KMS-11 (cell line): ENCODE measurements around the gene PRKCD.
A peak's percentile ranks its signal among the peaks of the same experiment; 100 is the strongest.

Experiments
- H2AFZ ChIP-seq: fragments of 200-600 bp; sonication (generic); 2 replicates; pipeline ENCODE4 v1.6.1; 2016; ENCODE audit warnings: antibody characterized with exemption, mixed run types, low read depth
- H3K27ac ChIP-seq: fragments of 200-600 bp; sonication (generic); 2 replicates; pipeline ENCODE4 v1.6.1; 2016; ENCODE audit warnings: mild to moderate bottlenecking, mixed run types
- H3K27me3 ChIP-seq: fragments of 200-600 bp; sonication (generic); 2 replicates; pipeline ENCODE4 v1.6.1; 2017; ENCODE audit warnings: mild to moderate bottlenecking, low read depth, mixed run types, moderate library complexity; ENCODE audit not compliant: insufficient read depth
- H3K36me3 ChIP-seq: fragments of 200-600 bp; sonication (generic); 2 replicates; pipeline ENCODE4 v1.6.1; 2017; ENCODE audit warnings: mild to moderate bottlenecking, mixed run types; ENCODE audit not compliant: insufficient read depth
- H3K4me1 ChIP-seq: fragments of 200-600 bp; sonication (generic); 2 replicates; pipeline ENCODE4 v1.6.1; 2016; ENCODE audit warnings: mild to moderate bottlenecking, low read depth, mixed run types; ENCODE audit not compliant: poor library complexity, severe bottlenecking
- H3K4me2 ChIP-seq: fragments of 200-600 bp; sonication (generic); 2 replicates; pipeline ENCODE4 v1.7.0; 2016; ENCODE audit warnings: mild to moderate bottlenecking, mixed run types
- H3K4me3 ChIP-seq: fragments of 200-600 bp; sonication (generic); IDR thresholded peaks from 2 replicates; pipeline ENCODE4 v1.6.1; 2017; ENCODE audit warnings: low read depth, low read length, mixed read lengths; ENCODE audit not compliant: insufficient read depth
- H3K79me2 ChIP-seq: fragments of 200-600 bp; sonication (generic); 2 replicates; pipeline ENCODE4 v1.6.1; 2016; ENCODE audit warnings: low read depth, mixed run types; ENCODE audit not compliant: insufficient read depth
- H3K9ac ChIP-seq: fragments of 200-600 bp; sonication (generic); 2 replicates; pipeline ENCODE4 v1.6.1; 2016; ENCODE audit warnings: mild to moderate bottlenecking, mixed run types
- H4K20me1 ChIP-seq: fragments of 200-600 bp; sonication (generic); 2 replicates; pipeline ENCODE4 v1.6.1; 2016; ENCODE audit warnings: mild to moderate bottlenecking, mixed run types; ENCODE audit not compliant: insufficient read depth
- TF ChIP-seq, protein P1 (sequence below): fragments of 200-600 bp; sonication (generic); conservative IDR thresholded peaks from 2 replicates; pipeline ENCODE4 v1.6.1; 2017; ENCODE audit warnings: low read depth, mild to moderate bottlenecking, antibody characterized with exemption, low read length, moderate library complexity, mixed read lengths

PRKCD gene

DNA sequence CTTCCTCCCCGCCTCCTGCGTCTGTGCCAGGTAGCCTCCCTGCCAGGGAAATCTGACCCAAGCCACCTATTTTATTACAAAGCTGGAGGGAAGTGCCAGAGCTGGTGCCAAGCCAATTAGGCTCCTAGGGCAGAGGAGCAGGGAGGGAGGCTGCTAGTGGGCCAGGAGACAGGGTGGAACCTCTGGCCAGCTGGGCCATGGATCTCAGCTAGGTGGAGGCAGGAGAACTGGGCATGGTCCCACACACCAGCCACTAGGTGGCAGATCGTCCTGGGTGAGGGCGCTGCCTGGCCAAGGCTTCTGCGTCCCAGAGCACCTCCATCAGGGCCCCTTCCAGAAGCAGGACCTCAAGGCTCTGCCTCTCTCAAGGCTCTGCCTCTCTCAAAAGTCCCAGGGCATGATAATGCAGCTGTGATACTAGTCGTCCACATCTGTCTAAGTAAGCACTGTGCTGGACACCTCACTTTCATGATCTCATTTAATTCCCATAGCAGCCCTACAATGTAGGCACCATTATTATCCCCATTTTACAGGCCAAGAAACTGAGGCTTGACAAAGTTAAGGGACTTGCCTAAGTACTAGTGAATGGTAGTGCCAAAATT is 26.3 kb upstream of the PRKCD start:
- TF ChIP-seq, protein P1, sequence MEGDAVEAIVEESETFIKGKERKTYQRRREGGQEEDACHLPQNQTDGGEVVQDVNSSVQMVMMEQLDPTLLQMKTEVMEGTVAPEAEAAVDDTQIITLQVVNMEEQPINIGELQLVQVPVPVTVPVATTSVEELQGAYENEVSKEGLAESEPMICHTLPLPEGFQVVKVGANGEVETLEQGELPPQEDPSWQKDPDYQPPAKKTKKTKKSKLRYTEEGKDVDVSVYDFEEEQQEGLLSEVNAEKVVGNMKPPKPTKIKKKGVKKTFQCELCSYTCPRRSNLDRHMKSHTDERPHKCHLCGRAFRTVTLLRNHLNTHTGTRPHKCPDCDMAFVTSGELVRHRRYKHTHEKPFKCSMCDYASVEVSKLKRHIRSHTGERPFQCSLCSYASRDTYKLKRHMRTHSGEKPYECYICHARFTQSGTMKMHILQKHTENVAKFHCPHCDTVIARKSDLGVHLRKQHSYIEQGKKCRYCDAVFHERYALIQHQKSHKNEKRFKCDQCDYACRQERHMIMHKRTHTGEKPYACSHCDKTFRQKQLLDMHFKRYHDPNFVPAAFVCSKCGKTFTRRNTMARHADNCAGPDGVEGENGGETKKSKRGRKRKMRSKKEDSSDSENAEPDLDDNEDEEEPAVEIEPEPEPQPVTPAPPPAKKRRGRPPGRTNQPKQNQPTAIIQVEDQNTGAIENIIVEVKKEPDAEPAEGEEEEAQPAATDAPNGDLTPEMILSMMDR: peak; percentile 72
- Histone ChIP-seq H3K27me3 (no peaks in the 10 kb centered on the region), H3K4me2 (no peak overlapping the region), H3K4me1 (peaks cover 7% of the 10 kb centered on the region), H3K79me2 (peaks cover 4% of the 10 kb centered on the region; the same call in 1 of the 2 replicates), H3K4me3 (no peak overlapping the region), H3K9ac (no peak overlapping the region), H3K36me3 (no peaks in the 10 kb centered on the region), H2AFZ (no peak overlapping the region), H4K20me1 (no peaks in the 10 kb centered on the region), H3K27ac (no peak overlapping the region)

- Histone ChIP-seq H3K4me3 (no peak overlapping the region), H3K4me2 (no peak overlapping the region), H3K36me3 (no peaks in the 10 kb centered on the region), H3K4me1 (peaks cover 3% of the 10 kb centered on the region), H3K79me2 (no peaks in the 10 kb centered on the region), H3K9ac (no peak overlapping the region), H3K27me3 (no peaks in the 10 kb centered on the region), H2AFZ (no peak overlapping the region), H4K20me1 (no peaks in the 10 kb centered on the region), H3K27ac (no peak overlapping the region)
- TF ChIP-seq, protein P1: no peak
These were observed 23.8 kb upstream of the PRKCD start for GRCh38 chr3:53137221-53137620.

DNA sequence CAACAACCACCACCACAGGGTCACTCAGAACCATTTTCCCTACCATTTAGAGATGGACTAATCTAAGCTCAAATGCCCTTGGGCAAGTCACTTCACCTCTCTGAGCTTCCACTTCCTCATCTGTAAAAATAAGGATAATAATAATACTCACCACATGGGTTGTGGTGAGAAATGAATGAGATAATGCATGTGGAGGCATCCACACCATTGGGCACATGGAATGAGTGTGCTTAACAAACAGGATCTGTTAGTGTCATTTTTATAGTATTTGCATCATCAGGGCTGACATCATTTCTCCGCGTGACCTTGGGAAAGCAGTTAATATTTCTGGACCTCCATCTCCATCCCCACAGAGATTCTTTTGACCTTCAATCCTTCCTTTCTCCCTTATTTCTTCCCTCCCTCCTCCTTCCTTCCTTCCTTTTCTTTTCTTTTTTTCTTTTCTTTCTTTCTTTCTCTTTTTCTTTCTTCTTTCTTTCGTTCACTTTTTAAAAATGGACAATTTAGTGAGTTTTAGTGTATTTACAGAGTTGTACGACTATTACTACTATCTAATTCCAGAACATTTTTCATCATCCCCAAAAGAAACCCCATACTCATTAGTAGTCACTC is 23.1 kb upstream of the PRKCD start:
- no peak overlapping the region for H3K4me3 ChIP-seq

DNA sequence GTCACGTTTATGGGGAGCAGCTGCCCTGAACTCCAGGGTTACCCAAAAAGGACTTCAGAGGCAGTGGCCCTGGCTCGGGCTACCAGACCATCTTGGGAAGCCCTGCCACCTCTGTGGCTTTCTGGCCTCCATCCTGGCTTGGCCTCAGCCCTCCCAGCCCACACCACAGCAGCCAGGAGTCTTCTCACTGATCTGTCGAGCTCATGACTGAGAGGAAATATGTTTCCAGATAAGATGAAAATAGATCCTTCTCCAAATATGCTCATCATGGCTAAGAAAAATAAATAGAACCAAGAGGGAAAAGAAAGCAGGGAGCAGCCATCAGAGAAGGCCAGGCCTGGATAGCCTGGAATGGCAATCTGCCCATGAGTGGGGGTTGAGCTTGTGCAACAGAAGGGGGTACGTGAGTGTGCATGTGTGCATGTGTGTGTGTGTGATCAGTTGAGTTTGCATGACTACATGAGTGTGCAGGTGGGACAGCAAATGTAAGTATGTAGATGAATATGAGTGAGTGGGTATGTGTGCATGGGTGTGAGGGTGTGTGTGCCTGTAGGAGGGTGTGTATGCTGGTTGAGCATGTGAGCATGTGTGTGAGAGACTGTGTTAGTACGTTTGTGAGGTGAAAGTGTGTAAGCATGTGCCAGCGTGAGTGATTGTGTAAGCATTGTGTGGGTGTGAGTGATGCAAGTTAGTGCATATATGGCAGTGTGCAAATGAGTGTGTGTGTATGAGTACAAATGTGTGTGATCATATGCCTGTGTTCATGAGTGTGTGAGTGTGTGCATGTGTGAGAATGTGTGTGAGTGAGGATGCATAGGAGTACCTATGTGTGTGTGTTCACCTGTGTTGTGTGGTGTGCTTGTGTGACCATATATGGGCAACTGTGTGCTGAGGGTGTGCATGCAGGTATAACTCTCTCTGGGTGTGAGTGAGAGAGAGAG is 20.8 kb upstream of the PRKCD start:
- Histone ChIP-seq H3K36me3 (no peaks in the 10 kb centered on the region), H3K27ac (no peak overlapping the region)

More for the DNA sequence above, 23.1 kb upstream of the PRKCD start:
- H3K4me1 ChIP-seq: peaks cover 3% of the 10 kb centered on the region
- H3K27ac ChIP-seq: no peak overlapping the region
- TF ChIP-seq, protein P1: no peak
- no peaks in the 10 kb centered on the region for H4K20me1 ChIP-seq
- H3K36me3 ChIP-seq: no peaks in the 10 kb centered on the region
- no peaks in the 10 kb centered on the region for H3K79me2 ChIP-seq
- no peak overlapping the region for H3K9ac ChIP-seq
- no peak overlapping the region for H3K4me2 ChIP-seq
- no peak overlapping the region for H2AFZ ChIP-seq
- no peaks in the 10 kb centered on the region for H3K27me3 ChIP-seq

More for the DNA sequence above, 20.8 kb upstream of the PRKCD start:
- Histone ChIP-seq H3K9ac (no peak overlapping the region), H3K27me3 (no peaks in the 10 kb centered on the region), H3K4me3 (no peak overlapping the region), H3K79me2 (no peaks in the 10 kb centered on the region), H2AFZ (no peak overlapping the region), H3K4me1 (no peaks in the 10 kb centered on the region), H3K4me2 (no peak overlapping the region), H4K20me1 (no peaks in the 10 kb centered on the region)
- TF ChIP-seq, protein P1: no peak
